ENCODE results near the gene CDYL2.
"Not testable (repeated sequence)": the region's sequence is repeated elsewhere in the genome, so short reads cannot be mapped to it uniquely, and the experiment has no call there.

The CDYL2 gene

GRCh38 chr16:80744856-80745255, 59.5 kb downstream of the CDYL2 start:
- no peak for DNase-seq (ENCODE audit: low read depth in 2 of 2, low spot score in 1 of 2)

- DNase-seq (ENCODE audit: low read depth in 2 of 2, low spot score in 1 of 2) = no peak
Observed at GRCh38 chr16:80743772-80744171, 60.6 kb downstream of the CDYL2 start.

DNA sequence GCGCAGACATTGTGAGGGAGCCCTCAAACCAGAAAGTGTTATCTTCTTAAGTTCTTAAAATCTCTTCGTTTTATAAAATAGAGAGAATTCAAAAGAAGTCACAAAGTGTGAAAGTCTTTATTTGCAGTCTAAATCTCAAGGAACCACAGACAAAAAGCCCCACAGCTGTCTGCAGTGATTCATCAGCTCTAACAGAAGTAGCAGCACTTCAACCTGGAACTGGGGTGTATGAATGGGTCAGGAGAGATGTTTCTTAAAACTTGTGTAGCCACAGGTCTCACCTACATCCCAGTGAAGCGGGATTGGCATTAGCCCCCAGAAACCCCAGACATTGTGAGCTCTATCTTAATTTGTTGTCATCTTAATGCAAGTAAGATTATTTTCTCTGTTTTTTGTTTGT, 61.1 kb downstream of the CDYL2 start:
- DNase-seq (ENCODE audit: low read depth in 2 of 2, low spot score in 1 of 2) = no peak

DNA sequence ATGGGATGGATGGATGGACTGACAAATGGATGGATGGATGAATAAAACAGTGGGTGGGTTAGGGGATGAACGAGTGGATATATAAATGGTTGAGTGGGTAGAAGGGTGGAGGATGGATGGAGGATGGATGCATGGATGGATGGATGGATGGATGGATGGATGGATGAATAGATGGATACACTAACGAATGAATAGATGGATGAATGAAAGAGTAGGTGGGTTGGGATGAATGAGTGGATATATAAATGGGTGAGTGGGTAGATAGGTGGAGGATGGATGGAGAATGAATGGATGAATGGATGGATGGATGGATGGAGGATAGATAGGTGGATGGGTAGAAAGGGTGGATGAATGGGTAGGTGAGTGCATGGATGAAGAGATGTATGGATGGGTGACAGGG, 62.1 kb downstream of the CDYL2 start:
- DNase-seq (ENCODE audit: low read depth in 2 of 2, low spot score in 1 of 2) = no peak

DNA sequence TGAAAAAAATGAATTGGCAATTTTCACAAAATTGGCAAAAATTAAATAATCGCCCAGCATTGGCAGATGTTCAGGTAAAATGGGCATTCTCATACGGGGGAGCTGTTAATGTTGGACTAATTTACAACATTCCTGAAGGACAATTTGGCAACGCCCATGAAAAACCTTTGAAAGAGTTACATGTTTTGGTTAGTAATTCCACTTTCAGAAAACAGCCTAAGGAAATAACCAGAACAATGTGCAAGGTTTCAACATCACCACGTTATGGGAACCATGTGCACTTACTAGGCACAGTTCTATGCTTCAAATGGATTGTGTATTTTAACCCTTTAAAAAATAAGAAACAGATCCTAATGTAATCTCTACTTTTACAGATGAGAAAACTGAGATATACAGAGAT, 62.7 kb downstream of the CDYL2 start:
- no peak for DNase-seq (ENCODE audit: low read depth in 2 of 2, low spot score in 1 of 2)

DNA sequence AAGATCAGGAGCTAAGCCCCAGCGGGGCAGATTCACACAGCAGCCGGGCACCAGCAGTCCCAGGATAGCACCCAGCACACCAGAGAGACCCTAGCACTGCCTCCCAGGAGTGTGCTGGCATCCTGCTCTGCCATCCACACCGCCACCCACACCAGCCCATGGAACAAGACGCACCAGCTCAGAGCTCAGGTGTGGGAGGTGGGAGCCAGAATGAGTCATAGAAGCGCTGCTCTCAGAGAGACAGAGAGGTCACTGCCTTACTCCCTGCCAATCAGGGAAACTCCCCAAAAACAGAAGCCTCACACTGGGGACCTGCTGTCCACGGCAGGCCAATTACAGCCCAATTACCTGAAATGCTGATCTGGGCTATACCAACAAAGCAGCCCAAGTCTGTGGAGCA, 64.9 kb downstream of the CDYL2 start:
- DNase-seq (ENCODE audit: low read depth in 2 of 2, low spot score in 1 of 2) = no peak

DNA sequence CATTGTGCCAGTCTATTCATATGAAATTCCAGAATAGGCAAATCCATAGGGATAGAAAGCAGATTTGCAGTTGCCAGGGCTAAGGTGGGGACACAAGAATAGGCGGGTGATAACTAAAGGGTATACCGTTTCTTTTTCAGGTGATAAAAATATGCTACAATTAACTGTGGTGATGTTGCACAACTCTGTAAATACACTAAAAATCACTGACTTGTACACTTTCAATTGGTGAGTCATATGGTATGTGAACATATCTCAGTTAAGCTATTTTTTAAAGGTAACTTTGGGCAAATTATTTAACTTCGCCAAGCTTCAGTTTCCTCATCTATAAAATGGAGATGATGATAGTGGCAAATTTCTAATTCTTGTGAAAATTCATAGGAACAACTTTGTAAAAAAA, 65.9 kb downstream of the CDYL2 start:
- DNase-seq (ENCODE audit: low read depth in 2 of 2, low spot score in 1 of 2) = no peak

- DNase-seq (ENCODE audit: low read depth in 2 of 2, low spot score in 1 of 2) = no peak
Observed at GRCh38 chr16:80735846-80736245, 68.6 kb downstream of the CDYL2 start.

DNA sequence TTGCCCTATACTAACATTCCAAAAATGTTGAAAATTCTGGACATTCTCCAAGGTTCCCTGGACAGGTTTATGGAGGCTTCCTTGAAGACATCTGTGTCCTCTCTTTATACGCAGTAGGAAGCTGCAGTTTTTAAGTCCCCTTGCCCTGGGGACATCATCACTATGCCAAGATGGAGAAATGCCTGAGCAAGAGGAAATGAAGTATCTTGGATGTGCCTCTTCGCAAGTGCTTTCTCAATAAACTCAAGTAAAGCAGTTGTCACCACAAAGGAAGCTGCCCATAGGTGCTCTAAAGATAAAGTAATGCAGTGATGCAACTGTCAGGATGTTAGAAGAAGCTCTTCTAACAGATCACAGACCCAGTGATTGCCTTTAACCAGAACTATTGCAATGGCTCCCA, 71.0 kb downstream of the CDYL2 start:
- no peak for DNase-seq (ENCODE audit: low read depth in 2 of 2, low spot score in 1 of 2)

GRCh38 chr16:80731915-80732314, 72.5 kb downstream of the CDYL2 start:
- DNase-seq (ENCODE audit: low read depth in 2 of 2, low spot score in 1 of 2) = no peak

- DNase-seq (ENCODE audit: low read depth in 2 of 2, low spot score in 1 of 2) = not testable (repeated sequence)
Observed at GRCh38 chr16:80727066-80727763, 77.2 kb downstream of the CDYL2 start.

DNA sequence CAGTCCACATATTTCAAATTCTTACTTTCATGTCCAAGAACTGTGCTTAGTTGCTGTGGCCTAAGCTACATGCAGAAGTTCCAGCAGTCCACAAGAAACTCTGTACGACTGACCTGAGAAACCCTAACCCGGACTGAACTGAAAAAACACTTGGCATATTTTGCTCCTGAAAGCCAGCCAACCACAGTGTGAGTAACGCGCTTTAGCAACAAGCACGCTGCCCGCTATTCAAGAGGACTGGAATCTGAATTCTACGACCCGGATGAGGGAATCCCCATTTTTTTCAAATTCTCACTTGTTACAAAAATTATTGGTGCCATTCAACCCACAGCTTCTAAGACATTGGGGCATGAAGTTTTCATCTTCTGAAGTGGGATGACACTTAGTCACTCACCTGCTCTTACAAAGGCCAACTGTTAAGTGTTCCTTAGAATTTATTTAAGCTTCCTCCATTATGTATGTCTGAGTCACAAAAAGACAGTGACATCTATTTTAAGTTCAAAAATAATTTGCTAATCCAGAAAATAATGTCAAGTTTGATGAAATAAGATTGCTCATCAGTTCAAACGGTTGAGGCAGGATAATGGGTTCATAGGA, 78.7 kb downstream of the CDYL2 start:
- DNase-seq (ENCODE audit: low read depth in 2 of 2, low spot score in 1 of 2) = no peak

DNA sequence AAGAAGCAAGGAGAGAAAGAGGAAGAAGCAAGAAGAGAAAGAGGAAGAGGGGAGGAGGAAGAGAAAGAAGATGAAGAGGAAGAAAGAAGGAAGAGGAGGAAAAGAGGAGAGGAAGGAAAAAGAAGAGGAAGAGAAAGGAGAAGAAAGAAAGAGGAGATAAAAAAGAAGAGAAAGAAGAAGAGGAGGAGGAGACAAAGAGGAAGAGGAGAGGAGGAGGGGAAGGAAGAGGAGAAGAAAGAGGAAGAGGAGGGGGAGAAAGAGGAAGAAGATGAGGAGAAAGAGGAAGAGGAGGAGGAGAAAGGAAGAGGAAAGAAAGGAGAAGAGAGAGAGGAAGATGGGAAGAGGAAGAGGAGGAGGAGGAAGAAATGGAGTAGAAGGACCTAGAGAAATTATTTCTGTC, 80.4 kb downstream of the CDYL2 start:
- DNase-seq (ENCODE audit: low read depth in 2 of 2, low spot score in 1 of 2) = no peak

DNA sequence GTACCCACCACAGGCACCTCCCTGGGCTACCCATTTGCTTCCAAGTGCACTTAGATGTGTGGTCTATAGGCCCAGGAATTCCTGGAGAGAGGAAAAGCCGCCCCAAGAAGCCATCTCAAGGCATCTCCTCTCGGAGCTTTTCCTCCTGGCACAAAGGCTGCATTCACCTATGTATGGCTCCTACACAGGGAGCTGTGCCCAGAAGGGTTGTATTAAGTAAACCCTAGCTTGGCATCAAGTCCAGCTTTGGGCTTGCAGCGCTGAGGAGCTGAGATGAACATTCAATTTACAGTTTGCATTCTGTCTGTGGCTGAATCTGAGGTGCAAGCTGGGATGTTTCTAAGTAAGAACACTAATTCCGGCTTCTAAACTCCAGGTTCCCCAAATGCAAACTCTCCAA, 81.3 kb downstream of the CDYL2 start:
- DNase-seq (ENCODE audit: low read depth in 2 of 2, low spot score in 1 of 2) = no peak

DNA sequence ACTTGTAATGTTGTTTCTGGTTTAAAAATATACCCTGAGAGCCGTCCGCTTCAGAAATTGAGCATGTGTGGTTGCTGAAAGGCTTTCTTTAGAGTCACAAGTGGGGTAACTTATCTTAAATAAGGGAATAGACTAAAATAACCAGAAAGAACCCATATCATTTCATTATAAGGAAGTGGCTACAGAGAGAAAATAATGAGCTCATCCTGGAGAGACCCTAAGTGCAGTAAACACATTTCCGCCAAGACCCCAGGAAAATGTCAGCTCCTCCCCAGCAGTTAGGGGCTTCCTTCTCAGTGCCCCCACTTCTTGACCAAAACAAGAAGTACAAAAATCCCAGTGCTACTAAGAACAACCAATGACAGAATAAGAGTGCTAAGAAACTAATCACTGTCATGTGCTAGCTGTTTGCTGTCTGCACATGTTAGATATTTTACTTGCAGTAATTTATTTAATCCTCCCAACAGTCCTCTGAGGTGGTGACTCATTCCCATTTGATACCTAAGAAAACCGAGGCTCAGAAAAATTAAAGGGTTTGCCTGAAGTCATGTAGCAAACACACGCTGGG, 83.5 kb downstream of the CDYL2 start:
- DNase-seq (ENCODE audit: low read depth in 2 of 2, low spot score in 1 of 2) = no peak

DNA sequence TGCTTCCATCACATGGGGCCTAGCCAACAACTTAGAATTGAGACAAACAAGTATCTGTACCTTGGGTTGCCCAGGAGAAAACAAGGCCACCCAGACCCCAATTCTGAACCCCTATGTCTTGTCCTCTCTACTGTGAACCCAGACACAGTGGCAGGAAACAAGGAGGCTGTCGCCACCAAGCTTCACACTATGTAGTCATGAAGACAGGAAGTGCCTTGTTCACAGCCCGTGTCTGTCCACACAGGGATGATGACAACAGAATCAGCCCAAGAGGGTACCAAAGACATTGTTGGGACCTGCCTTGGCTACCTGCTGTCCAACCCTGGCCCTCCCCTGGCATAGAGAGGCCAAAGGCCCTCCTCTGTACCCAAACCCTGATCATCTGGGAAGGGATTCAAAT, 84.8 kb downstream of the CDYL2 start:
- no peak for DNase-seq (ENCODE audit: low read depth in 2 of 2, low spot score in 1 of 2)

DNA sequence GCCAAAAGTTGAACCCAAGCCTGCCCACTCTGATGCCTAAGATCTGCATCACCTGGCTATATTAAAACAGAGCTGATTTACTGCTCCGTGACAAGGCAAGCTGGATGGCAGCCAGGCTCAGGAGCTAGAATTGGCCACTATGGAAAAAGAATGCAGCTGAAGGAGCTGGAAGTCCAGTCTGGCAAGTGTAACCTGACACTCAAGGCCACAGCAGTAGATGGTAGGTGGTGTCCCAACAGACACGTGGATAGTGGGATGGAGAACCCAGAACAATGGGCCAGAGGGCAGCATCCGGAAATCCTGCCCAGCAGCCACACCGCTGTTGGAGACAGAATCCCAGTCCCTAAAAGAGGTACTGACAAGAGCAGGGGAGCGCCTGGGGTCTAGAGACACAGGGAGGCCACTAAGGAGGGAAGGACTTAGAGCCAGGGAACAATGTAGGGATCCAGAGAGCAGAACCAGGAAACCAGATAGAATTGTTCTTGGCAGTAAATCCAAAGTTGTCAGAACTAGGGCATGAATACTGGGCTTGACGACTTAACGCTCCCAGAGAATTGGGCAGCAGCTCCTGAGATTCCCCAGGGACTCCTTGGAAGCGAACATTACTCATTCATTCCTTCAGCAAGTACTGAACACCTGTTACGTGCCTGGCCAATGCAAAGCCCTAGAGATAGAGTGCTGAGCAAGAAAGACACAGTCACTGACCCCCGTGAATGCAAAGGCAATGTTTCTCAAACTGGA, 85.7 kb downstream of the CDYL2 start:
- no peak for DNase-seq (ENCODE audit: low read depth in 2 of 2, low spot score in 1 of 2)

GRCh38 chr16:80717611-80718010, 86.8 kb downstream of the CDYL2 start:
- no peak for DNase-seq (ENCODE audit: low read depth in 2 of 2, low spot score in 1 of 2)

- DNase-seq (ENCODE audit: low read depth in 2 of 2, low spot score in 1 of 2) = no peak
Observed at GRCh38 chr16:80716564-80717139, 87.7 kb downstream of the CDYL2 start.

- DNase-seq (ENCODE audit: low read depth in 2 of 2, low spot score in 1 of 2) = no peak
Observed at GRCh38 chr16:80711406-80711805, 93.0 kb downstream of the CDYL2 start.

- DNase-seq (ENCODE audit: low read depth in 2 of 2, low spot score in 1 of 2) = no peak
Observed at GRCh38 chr16:80710918-80711317, 93.5 kb downstream of the CDYL2 start.

GRCh38 chr16:80708823-80709222, 95.6 kb downstream of the CDYL2 start:
- DNase-seq (ENCODE audit: low read depth in 2 of 2, low spot score in 1 of 2) = no peak

Measured in stimulated activated CD8-positive, alpha-beta memory T cell treated with anti-CD3 and anti-CD28 coated beads, Interleukin-4, amount 100 ng/mL, for 1 hour (primary cell).